HG02610 (cell line): ENCODE measurements around the gene TRIM22.
"Not testable (repeated sequence)": the region's sequence is repeated elsewhere in the genome, so short reads cannot be mapped to it uniquely, and the experiment has no call there.

Experiments used
- ATAC-seq: cut with Tn5 transposase; IDR thresholded peaks from one replicate; pipeline ENCODE4 v1.9.1; 2021; ENCODE audit warnings: mild to moderate bottlenecking, moderate library complexity; ENCODE audit not compliant: unreplicated experiment

The TRIM22 gene, protein sequence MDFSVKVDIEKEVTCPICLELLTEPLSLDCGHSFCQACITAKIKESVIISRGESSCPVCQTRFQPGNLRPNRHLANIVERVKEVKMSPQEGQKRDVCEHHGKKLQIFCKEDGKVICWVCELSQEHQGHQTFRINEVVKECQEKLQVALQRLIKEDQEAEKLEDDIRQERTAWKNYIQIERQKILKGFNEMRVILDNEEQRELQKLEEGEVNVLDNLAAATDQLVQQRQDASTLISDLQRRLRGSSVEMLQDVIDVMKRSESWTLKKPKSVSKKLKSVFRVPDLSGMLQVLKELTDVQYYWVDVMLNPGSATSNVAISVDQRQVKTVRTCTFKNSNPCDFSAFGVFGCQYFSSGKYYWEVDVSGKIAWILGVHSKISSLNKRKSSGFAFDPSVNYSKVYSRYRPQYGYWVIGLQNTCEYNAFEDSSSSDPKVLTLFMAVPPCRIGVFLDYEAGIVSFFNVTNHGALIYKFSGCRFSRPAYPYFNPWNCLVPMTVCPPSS

DNA sequence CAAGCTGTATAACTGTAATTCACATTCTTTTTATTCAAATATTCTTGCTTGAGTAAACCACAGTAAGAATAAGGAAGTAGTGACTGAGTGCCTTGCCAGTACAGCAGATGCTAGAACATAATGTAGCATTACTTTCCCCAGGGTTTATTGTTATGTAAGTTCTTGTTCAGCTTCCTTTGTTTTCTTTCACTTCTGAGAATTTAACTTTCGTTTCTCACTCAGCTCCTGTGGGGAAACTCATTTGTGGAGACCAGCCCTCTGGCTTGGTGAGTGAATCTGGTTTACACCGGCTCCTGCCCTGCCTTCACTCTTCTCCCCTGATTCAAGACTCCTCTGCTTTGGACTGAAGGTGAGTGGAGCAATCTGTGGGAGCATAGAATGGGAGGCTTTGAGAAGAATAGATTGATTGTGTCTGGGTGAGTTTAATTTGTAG is at the start of gene TRIM22:
Gene TRIM22, plus strand, starts transcription at position 240 of the 433 bp plus-strand sequence. CDS start 6,443 bp downstream, outside the sequence.
- ATAC-seq: peak; percentile 79

DNA sequence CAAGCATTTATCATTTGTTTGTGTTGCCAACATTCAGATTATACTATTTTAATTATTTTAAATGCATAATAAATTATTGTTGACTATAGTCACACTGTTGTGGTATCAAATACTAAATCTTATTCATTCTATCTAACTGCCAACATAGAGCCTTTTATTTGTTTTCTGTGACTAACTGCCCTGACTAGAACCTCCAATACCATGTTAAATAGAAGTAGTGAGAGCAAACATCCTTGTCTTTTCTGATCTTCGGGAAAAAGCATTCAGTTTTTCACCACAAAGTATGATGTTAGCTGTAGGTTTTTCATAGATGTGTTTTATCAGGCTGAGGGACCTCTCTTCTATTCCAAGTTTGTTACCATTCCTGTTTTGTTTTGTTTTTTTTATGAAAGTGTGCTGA is 49.6 kb upstream of the TRIM22 start:
- no peak for ATAC-seq

DNA sequence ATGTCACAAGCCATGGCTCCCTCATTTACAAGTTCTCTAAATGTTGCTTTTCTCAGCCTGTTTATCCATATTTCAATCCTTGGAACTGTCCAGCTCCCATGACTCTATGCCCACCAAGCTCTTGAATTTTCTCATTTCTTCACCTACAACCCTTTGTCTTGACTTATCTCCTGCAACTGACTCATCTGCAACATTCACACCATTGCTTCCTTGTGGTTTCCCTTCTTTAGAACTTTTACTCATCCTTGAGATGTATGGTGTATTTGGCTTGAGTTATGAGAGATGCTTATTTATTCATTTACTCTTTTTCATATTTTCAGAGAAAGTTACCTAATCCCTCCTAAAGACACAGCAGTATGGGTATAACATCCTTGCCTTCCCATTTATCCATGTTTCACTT is 46.0 kb upstream of the TRIM22 start:
- ATAC-seq: no peak

DNA sequence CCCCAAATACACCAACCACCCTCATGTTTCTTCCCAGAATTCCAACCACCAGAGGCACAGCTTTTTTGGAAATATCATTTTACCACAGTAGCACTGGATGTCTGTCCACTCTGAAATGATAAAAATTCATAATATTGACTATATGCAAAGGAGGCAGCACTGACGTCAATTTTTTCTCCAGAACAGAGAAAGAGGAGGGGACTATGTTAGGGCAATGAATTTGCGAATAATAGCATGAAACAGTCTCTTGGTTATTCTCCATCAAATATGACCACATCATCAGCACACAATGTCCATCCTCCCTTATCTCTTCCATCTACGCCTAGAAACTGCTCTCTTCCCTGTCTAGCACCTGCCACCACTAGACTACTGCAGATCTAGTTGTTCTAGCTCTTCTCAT is 43.5 kb upstream of the TRIM22 start:
- ATAC-seq: no peak

DNA sequence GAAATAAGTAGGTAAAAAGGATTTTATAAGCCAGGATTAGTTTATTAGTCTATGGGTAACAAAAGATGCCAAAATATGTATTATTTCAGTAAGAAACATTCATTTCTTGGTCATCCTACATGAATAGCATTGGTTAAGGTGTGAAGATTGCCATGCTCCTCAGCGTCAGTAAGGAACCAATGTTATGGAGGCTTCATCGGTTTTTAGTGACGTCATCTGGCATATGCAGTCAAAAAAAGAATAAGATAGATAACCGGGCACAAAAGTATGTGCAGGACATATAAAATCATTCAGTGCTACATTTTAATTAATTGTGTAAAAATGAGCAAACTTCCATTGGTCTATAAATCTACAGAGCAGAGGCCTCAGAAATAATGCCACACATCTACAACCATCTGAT is 34.1 kb upstream of the TRIM22 start:
- no peak for ATAC-seq

DNA sequence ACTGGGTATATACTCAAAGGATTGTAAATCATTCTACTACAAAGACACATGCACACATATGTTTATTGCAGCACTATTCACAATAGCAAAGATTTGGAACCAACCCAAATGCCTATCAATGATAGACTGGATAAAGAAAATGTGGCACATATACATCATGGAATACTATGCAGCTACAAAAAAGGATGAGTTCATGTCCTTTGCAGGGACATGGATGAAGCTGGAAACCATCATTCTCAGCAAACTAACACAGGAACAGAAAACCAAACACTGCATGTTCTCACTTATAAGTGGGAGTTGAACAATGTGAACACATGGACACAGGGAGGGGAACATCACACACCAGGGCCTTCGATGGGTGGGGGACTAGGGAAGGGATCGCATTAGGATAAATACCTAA is 32.6 kb upstream of the TRIM22 start:
- ATAC-seq: not testable (repeated sequence)

DNA sequence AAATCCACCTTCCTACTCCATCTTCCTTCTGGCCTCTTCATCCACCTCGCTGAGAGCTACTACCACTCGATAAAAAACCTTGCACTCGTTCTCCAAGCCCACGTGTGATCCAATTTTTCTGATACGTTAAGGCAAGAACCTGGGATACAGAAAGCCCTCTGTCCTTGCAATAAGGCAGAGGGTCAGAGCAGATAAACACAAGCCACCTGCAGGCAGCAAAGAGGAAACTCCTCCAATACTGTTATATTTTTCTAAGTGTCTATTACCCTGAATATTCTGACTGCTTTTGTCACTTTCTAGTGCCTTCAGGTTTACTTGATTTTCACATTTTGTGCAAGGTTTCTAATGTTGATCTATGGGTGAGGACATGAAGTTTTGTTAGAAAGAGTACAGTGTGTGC is 31.3 kb upstream of the TRIM22 start:
- no peak for ATAC-seq

DNA sequence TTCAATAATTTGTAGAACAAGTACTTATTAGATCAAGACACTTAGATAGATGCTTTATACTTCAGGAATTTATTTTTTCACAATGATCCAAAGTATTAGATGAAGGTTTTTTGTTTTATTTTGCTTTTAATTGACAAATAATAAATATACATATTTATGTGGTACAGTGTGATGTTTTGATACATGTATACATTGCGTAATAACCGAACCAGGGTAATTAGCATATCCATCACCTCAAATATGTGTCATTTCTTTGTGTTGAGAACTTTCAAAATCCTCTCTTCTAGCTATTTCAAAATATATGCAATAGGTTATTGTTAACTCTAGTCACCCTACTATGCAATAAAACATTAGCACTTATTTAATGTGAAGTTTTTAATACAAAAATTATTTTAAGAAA is 26.1 kb upstream of the TRIM22 start:
- ATAC-seq: no peak

DNA sequence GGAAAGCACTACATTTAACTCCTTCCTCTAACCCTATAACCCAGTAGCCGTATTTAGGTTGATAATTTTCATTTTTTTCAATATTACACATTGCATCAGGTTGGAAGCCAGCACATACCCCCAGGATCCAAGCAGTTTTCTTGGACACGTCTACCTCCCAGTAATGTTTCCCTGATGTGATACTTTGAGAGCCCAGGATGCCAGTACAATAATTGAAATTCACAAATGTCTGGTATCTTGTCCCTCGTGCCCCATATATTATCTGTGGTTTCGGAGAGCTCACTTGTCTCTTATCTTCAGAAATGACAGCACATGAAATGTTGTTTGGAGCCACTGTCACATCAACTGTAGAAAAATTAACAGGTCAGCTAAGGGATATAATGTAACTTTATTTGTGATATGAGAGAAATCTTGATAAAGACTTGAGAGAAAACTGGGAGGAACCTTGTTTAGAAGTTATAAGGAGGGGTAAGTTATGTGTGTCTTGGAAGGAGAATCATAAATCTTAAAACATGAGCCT is 24.5 kb upstream of the TRIM22 start:
- ATAC-seq: no peak

DNA sequence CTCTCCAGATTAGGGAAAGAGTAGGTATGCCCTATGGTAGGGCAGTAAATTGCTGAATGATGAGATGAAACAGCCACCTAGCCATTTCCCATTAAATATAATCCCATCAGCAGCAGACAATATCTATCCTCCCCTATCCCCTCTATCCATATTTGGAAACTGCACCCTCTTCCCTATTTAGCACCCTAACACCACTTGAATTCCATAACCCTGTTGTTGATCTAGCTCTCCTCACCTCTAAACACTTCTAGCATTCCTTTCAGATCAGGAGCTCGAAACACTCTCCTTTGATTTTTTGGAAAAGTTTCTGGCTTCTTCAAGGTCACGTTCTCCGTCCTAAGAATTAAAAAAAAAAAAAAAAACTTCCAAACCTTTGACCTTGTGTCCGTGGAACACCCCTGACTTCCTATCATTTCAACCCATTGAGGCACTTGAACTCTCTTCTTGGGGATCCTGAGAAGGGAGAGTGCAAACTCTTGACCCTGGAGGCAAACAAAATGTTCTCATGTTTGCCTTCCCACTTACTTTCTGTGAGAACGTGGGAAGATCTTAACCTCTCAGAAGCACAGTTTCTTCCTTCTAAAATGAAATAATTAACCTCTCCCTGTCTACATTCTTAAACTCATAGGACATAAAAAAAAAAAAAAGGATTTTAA is 23.7 kb upstream of the TRIM22 start:
- no peak for ATAC-seq

DNA sequence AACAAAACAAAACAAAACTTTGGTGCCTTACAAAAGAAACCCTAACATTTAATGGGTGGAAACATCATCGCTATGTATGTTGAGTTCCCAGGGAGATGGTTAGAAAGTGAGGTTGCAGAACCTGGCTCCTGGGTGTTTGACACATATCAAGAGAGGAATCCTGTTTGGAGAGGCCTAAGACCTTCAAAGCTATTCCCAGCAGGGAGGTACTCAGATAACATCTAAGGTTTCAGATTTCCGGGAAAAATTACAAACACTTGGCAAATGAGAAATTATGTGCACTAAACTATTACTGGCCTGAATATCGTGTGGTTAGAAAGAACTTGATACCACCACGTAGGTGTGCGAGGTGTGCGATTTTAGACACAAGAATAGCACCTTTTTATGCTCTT is 23.2 kb upstream of the TRIM22 start:
- no peak for ATAC-seq

DNA sequence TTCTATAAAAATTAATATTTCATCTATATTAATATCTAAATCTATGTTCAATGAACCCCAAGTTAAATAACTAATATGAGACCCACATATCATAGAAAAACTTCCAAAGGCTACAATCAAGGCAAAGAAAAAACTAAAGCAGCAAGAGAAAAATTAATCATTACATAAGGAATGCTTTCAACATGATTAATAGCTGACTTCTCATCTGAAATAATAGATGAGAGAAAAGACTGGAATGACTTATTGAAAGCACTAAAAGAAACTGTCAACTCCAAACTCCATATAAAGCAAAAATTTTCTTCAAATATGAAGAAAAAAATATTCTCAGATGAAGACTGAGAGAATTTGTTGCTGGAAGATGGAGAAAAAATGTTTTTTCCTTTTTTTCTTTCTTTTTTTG is 17.8 kb upstream of the TRIM22 start:
- no peak for ATAC-seq

DNA sequence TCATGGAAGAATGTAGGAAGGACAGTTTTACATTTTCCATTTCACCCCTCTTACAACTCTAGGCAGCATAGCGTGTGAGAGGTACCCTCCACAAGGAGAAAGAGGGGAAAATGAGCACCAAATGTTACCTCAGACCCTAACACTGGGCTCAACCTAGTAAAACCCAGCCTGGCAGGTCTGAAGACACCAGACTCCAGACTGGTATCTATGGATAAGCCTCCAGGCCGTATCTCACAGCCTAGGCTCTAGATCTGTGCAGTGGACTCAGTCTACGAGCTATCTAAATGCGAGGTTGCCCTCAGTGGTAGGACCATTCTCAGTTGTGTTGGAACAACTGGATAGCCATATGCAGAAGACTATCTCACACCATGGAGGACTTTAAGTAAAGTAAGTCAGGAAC is 15.2 kb upstream of the TRIM22 start:
- no peak for ATAC-seq

DNA sequence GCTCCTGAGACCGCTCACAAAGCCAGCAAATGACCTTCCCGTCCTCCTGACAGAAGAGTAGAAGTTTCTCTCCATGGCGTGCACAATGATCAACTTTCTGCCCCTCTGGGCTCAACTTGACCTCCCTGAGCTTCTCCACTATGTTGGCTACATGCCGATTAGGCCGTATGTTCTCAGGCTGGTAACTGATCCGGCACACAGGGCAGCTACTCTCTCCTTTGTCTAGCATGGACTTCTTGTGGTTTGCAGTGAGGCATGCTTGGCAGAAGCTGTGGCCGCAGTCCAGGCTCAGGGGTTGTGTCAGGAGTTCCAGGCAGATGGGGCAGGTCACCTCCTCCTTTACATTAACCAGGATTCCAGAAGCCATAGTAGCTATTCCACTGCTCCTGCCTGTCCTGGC is 9.8 kb upstream of the TRIM22 start:
- no peak for ATAC-seq

DNA sequence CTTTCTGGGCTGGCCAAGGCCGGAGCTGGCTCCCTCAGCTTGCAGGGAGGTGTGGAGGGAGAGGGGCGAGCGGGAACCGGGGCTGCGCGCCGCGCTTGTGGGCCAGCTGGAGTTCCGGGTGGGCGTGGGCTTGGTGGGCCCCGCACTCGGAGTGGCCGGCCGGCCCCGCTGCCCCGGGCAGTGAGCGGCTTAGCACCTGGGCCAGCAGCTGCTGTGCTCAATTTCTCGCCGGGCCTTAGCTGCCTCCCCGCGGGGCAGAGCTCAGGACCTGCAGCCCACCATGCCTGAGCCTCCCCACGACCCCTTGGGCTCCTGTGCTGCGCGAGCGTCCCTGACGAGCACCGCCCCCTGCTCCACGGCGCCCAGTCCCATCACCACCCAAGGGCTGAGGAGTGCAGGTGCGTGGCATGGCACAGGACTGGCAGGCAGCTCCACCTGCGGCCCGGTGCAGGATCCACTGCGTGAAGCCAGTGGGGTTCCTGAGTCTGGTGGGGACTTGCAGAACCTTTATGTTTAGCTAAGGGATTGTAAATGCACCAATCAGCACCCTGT is 6.6 kb upstream of the TRIM22 start:
- not testable (repeated sequence) for ATAC-seq

DNA sequence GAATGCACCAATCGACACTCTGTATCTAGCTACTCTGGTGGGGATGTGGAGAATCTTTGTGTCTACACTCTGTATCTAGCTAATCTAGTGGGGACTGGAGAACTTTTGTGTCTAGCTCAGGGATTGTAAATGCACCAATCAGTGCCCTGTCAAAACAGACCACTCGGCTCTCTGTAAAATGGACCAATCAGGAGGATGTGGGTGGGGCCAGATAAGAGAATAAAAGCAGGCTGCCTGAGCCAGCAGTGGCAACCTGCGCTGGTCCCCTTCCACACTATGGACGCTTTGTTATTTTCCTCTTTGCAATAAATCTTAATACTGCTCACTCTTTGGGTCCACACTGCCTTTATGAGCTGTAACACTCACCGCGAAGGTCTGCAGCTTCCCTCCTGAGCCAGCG is 6.0 kb upstream of the TRIM22 start:
- not testable (repeated sequence) for ATAC-seq

DNA sequence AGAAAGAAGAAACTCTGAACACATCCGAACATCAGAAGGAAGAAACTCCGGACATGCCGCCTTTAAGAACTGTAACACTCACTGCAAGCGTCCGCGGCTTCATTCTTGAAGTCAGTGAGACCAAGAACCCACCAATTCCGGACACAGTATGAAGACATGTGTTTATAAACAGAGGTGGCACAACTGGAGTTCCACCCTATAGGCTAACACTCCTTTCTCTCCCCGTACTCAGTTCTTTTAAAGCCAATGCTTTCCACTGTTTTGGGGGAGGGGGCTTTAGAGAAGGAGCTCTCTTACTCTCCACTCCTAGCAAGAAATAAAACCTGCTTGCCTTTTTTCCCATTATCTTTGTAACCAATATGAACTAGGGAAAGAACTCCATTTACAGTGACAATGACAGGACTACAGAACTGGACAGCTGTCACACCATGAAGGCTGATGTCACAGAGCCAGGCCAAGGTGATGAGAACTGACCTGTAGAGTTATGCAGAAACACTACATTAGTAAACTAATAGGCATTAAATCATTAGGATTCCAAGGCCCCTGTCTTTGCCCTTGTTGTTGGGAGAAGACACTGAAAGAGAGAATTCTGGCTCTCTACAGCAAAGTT is 5.4 kb upstream of the TRIM22 start:
- ATAC-seq: peak; percentile 12

DNA sequence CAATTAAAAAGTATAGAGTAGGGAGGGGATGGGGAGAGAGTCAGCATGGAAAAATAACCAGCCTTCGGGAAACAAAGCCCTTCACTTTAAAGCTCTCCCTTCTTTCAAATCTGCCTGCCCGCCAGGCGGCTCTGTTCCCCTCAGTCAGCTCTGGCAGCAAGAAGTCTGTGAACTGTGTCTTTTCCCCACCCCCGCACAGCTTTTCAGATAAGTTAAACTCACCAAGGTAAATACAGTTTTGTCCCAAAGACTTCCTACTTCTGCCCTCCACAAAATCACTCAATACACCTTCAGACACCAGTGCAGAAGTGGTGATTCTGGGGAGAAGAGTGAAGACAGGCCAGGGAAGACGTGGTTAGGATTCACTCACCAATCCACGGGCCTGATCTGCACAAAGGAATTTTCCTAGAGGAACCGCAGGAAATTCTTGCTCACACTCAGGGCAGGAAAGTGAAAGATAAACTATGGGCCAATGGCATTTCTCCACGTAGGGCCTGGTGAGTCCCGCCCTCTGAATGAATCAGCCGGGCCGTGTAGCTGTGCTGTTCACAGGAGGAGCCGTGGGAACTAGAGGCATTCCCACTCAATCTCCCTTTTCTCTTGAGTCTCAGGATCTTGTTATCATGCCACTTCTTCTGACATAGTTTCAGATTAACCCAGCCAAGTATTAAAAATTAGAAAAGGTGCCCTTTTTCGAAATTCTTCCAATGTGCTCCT is 4.8 kb upstream of the TRIM22 start, which contains the start of gene TRIM5:
Gene TRIM5, minus strand, starts transcription at position 429 of the 717 bp plus-strand sequence. CDS start 4,897 bp downstream, outside the sequence.
- peak; percentile 72 for ATAC-seq

DNA sequence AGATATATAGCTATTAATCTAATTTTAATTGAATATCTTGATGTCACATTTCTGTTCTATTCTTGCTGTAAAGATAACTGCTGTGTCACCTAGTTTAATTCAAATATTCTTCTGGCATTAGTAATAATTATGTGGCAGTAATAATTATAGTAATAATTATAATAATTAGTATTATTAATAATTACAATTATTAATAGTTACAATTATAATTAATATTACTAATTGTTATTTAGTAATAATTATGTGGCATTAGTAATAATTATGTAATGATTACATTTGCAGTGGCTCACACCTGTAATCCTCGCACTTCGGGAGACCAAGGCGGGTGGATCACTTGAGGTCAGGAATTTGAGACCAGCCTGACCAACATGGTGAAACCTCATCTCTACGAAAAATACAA is 3.2 kb upstream of the TRIM22 start:
- ATAC-seq: no peak

DNA sequence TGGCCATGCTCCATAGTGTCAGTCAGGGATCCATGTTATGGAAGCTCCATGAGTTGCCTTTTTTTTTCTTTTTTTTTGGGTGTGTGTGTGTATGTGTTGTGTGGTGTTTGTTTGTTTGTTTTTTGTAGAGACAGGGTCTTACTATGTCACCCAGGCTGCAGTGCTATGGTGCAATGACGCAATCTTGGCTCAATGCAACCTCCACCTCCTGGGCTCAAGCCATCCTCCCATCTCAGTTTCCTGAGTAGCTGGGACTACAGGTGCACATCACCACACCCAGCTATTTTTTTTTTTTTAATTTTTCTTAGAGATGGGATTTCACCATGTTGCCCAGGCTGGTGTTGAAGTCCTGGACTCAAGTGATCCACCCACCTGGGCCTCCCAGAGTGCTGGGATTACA is 1.1 kb upstream of the TRIM22 start:
- ATAC-seq: no peak
